OCI-LY1 (cell line): Measurements from ENCODE around the gene IL17RB.

Experiments used
- H2AFZ ChIP-seq: fragments of 200-600 bp; sonication (generic), shearing (Covaris generic); 2 replicates; pipeline ENCODE4 v1.6.0; 2014; ENCODE audit warnings: antibody characterized with exemption, mild to moderate bottlenecking, low read length
- H3F3A ChIP-seq: fragments of 200-600 bp; sonication (generic), shearing (Covaris generic); 2 replicates; pipeline ENCODE4 v1.6.0; 2014; ENCODE audit warnings: mild to moderate bottlenecking, antibody characterized with exemption, low read length, moderate library complexity; ENCODE audit not compliant: insufficient read depth
- H3K27ac ChIP-seq: fragments of 200-600 bp; sonication (generic); 2 replicates; pipeline ENCODE4 v1.5.1; 2014; ENCODE audit warnings: low read length, mixed run types, mild to moderate bottlenecking, low read depth; ENCODE audit not compliant: poor library complexity, severe bottlenecking
- H3K27me3 ChIP-seq: fragments of 200-600 bp; sonication (generic); 2 replicates; pipeline ENCODE4 v1.6.0; 2014; ENCODE audit warnings: antibody characterized with exemption, mild to moderate bottlenecking, low read length, moderate library complexity; ENCODE audit not compliant: insufficient read depth
- H3K36me3 ChIP-seq: fragments of 200-600 bp; sonication (generic); 2 replicates; pipeline ENCODE4 v1.6.1; 2014; ENCODE audit warnings: mild to moderate bottlenecking, antibody characterized with exemption, low read length, moderate library complexity, mixed read lengths; ENCODE audit not compliant: insufficient read depth
- H3K4me1 ChIP-seq: fragments of 200-600 bp; sonication (generic); 2 replicates; pipeline ENCODE4 v1.5.1; 2014; ENCODE audit warnings: mild to moderate bottlenecking, low read length, moderate library complexity; ENCODE audit not compliant: insufficient read depth, severe bottlenecking
- H3K4me2 ChIP-seq: fragments of 200-600 bp; sonication (generic), shearing (Covaris generic); 2 replicates; pipeline ENCODE4 v1.6.1; 2014; ENCODE audit warnings: low read length
- H3K4me3 ChIP-seq: fragments of 200-600 bp; sonication (generic); 2 replicates; pipeline ENCODE4 v1.5.1; 2014; ENCODE audit warnings: low read length, low read depth, mild to moderate bottlenecking, mixed read lengths; ENCODE audit not compliant: poor library complexity, severe bottlenecking
- H3K79me2 ChIP-seq: fragments of 200-600 bp; shearing (Covaris generic); 2 replicates; pipeline ENCODE4 v1.6.1; 2016; ENCODE audit warnings: mixed run types, low read length, mixed read lengths; ENCODE audit not compliant: insufficient read depth
- H3K9ac ChIP-seq: fragments of 200-600 bp; sonication (generic), shearing (Covaris generic); 2 replicates; pipeline ENCODE4 v1.6.1; 2014; ENCODE audit warnings: mild to moderate bottlenecking, low read length, mixed read lengths
- H3K9me2 ChIP-seq: fragments of 200-600 bp; sonication (generic), shearing (Covaris generic); 2 replicates; pipeline ENCODE4 v1.6.1; 2014; ENCODE audit warnings: low read depth, mild to moderate bottlenecking, low read length, mixed read lengths
- H3K9me3 ChIP-seq: fragments of 200-600 bp; shearing (Covaris generic); 2 replicates; pipeline ENCODE4 v1.6.1; 2014; ENCODE audit warnings: low read length, mixed read lengths
- H4K20me1 ChIP-seq: fragments of 200-600 bp; sonication (generic), shearing (Covaris generic); 2 replicates; pipeline ENCODE4 v1.6.0; 2016; ENCODE audit warnings: mild to moderate bottlenecking, low read length; ENCODE audit not compliant: insufficient read depth
- EZH2 ChIP-seq: fragments of 200-600 bp; sonication (generic), shearing (Covaris generic); IDR thresholded peaks from 2 replicates; pipeline ENCODE4 v1.8.0; 2017; ENCODE audit warnings: borderline replicate concordance, mixed run types, mild to moderate bottlenecking, antibody characterized with exemption, low read length, moderate library complexity, mixed read lengths
- TF ChIP-seq, protein P1 (sequence below): fragments of 200-600 bp; sonication (generic), shearing (Covaris generic); IDR thresholded peaks from 2 replicates; pipeline ENCODE4 v1.5.1; 2017; ENCODE audit warnings: mild to moderate bottlenecking, antibody characterized with exemption, low read length, moderate library complexity, mixed read lengths

Gene IL17RB

DNA sequence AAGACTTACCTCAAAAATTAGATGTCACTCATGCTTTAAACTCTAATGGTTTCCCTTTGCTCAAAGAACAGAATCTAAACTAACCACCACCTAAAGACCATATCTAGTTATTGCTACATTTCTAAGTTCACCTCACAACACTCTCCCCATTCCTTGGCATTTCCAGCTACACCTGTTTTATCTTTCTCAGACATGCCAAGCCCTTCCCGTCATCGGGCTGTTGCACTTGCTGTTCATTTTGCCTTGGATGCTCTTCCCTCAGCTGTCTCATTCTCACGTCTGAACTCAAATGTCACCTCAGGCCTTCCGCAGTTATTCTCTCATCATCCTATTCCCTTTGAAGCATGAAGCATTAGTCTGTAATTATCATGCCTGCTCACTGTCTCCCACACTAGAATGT, 36.6 kb downstream of the IL17RB start:
- H3K4me2 ChIP-seq = no peak overlapping the region
- H3K36me3 ChIP-seq = peaks cover 58% of the 10 kb centered on the region
- H3K9me3 ChIP-seq = no peaks in the 10 kb centered on the region
- no peaks in the 10 kb centered on the region for H3K27me3 ChIP-seq
- no peaks in the 10 kb centered on the region for H3K9me2 ChIP-seq
- TF ChIP-seq, protein P1, sequence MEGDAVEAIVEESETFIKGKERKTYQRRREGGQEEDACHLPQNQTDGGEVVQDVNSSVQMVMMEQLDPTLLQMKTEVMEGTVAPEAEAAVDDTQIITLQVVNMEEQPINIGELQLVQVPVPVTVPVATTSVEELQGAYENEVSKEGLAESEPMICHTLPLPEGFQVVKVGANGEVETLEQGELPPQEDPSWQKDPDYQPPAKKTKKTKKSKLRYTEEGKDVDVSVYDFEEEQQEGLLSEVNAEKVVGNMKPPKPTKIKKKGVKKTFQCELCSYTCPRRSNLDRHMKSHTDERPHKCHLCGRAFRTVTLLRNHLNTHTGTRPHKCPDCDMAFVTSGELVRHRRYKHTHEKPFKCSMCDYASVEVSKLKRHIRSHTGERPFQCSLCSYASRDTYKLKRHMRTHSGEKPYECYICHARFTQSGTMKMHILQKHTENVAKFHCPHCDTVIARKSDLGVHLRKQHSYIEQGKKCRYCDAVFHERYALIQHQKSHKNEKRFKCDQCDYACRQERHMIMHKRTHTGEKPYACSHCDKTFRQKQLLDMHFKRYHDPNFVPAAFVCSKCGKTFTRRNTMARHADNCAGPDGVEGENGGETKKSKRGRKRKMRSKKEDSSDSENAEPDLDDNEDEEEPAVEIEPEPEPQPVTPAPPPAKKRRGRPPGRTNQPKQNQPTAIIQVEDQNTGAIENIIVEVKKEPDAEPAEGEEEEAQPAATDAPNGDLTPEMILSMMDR = no peak
- TF ChIP-seq EZH2 = no peak
- no peak overlapping the region for H2AFZ ChIP-seq
- no peaks in the 10 kb centered on the region for H4K20me1 ChIP-seq
- H3K4me1 ChIP-seq = peaks cover 15% of the 10 kb centered on the region
- no peaks in the 10 kb centered on the region for H3F3A ChIP-seq
- no peak overlapping the region for H3K4me3 ChIP-seq
- peaks cover 7% of the 10 kb centered on the region; the same call in 1 of the 2 replicates for H3K79me2 ChIP-seq
- H3K9ac ChIP-seq = no peak overlapping the region
- H3K27ac ChIP-seq = no peak overlapping the region

DNA sequence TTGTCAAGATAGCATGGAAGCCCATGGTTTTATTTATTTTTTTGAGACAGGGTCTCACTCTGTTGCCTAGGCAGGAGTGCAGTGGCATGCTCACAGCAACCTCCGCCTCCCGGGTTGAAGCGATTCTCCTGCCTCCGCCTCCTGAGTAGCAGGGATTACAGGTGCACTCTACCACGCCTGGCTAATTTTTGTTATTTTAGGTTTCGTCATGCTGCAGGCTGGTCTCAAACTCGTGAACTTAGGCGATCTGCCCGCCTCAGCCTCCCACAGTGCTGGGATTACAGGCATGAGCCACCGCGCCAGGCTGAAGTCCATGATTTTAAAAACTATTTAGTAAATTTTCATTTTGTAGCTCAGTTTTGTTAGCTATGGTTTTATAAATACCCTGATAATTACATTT, 38.3 kb downstream of the IL17RB start:
- H3F3A ChIP-seq = no peaks in the 10 kb centered on the region
- no peak overlapping the region for H3K27ac ChIP-seq
- H3K9ac ChIP-seq = no peak overlapping the region
- no peaks in the 10 kb centered on the region for H4K20me1 ChIP-seq
- no peak overlapping the region for H3K4me2 ChIP-seq
- H3K9me2 ChIP-seq = no peaks in the 10 kb centered on the region
- H3K9me3 ChIP-seq = no peaks in the 10 kb centered on the region
- H3K36me3 ChIP-seq = peaks cover 50% of the 10 kb centered on the region
- H3K4me1 ChIP-seq = peaks cover 18% of the 10 kb centered on the region
- H3K4me3 ChIP-seq = no peak overlapping the region
- H3K79me2 ChIP-seq = peaks cover 20% of the 10 kb centered on the region
- TF ChIP-seq, protein P1 = no peak
- TF ChIP-seq EZH2 = no peak
- H3K27me3 ChIP-seq = no peaks in the 10 kb centered on the region
- no peak overlapping the region for H2AFZ ChIP-seq

DNA sequence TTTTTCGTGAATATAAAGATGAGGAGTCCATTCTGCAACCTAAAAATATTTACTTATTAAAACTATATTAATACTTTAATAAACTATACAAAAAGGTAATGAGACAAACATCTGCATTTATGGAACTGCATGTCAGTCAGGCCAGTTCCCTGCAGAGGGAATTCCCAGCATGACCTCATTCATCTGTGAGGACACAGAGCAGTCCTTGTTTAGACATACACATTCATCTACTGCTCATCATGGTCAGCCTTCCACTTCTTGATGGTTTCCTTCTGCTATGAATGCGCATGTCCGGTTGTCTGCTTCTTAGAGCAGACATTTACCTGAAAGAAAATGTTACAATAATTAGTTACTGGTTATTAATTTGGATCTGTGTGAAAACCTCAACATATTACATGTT, 38.9 kb downstream of the IL17RB start:
- H3K9me3 ChIP-seq = no peaks in the 10 kb centered on the region
- H3K36me3 ChIP-seq = peaks cover 44% of the 10 kb centered on the region
- H3F3A ChIP-seq = no peaks in the 10 kb centered on the region
- H3K79me2 ChIP-seq = peaks cover 26% of the 10 kb centered on the region
- H3K9me2 ChIP-seq = no peaks in the 10 kb centered on the region
- peaks cover 23% of the 10 kb centered on the region for H3K4me1 ChIP-seq
- TF ChIP-seq, protein P1 = no peak
- no peak for TF ChIP-seq EZH2
- H4K20me1 ChIP-seq = no peaks in the 10 kb centered on the region
- H3K27me3 ChIP-seq = no peaks in the 10 kb centered on the region
- H3K4me3 ChIP-seq = no peak overlapping the region
- no peak overlapping the region for H2AFZ ChIP-seq
- H3K27ac ChIP-seq = no peak overlapping the region
- no peak overlapping the region for H3K4me2 ChIP-seq
- no peak overlapping the region for H3K9ac ChIP-seq
